Measurements from ENCODE around the gene MCC. TPM values are rescaled to one million over a fixed set of nuclear protein-coding genes. Genes with fewer than 3 reads are reported as not detected.

Gene MCC
- total RNA-seq, 3 donors from 2014 or later (not counting 1 experiment from before 2014, with no cell fraction given): 0.68 to 1.8 (median 1.4) TPM

DNA sequence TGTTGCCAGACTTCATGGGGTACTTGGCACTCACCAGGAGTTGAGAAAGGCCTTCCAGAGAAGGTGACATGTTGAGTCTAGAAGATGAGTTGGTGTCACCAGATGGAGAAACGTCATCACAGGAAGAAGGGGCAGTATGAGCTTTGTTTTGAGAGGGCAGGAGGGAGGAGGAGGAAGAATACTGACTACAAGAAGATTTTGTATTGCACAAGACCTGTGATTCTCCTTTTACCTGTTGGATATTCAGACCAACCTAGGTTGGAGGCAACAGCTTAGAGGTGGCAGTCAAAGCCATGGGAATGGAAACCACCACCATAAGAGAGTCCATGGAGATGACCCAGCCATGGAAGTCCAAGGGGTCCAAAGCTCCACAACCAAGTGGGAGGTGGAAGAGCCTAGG, 207.7 kb downstream of the MCC start:
- intact Hi-C loops (cut with micrococcal nuclease): no loop called here
- Histone ChIP-seq H3K9me3 (ENCODE audit: control insufficient read depth, insufficient read depth, low read length) (no peaks in the 10 kb centered on the region), H3K27me3 (ENCODE audit: control insufficient read depth, insufficient read depth, low read length) (no peaks in the 10 kb centered on the region), H3K4me3 (ENCODE audit: low read length) (no peak overlapping the region), H3K4me1 (ENCODE audit: control insufficient read depth, insufficient read depth, low read length) (no peaks in the 10 kb centered on the region), H3K27ac (ENCODE audit: low read length) (no peak overlapping the region), H3K36me3 (ENCODE audit: control insufficient read depth, insufficient read depth, low read length) (no peaks in the 10 kb centered on the region)
- TF ChIP-seq, protein P1, sequence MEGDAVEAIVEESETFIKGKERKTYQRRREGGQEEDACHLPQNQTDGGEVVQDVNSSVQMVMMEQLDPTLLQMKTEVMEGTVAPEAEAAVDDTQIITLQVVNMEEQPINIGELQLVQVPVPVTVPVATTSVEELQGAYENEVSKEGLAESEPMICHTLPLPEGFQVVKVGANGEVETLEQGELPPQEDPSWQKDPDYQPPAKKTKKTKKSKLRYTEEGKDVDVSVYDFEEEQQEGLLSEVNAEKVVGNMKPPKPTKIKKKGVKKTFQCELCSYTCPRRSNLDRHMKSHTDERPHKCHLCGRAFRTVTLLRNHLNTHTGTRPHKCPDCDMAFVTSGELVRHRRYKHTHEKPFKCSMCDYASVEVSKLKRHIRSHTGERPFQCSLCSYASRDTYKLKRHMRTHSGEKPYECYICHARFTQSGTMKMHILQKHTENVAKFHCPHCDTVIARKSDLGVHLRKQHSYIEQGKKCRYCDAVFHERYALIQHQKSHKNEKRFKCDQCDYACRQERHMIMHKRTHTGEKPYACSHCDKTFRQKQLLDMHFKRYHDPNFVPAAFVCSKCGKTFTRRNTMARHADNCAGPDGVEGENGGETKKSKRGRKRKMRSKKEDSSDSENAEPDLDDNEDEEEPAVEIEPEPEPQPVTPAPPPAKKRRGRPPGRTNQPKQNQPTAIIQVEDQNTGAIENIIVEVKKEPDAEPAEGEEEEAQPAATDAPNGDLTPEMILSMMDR (IDR thresholded peaks at IDR 0.05): no peak
- DNase-seq (no peak), ATAC-seq (no peak)
- no peaks in the 10 kb centered on the region for H3K36me3 Mint-ChIP-seq
- H3K9me3 Mint-ChIP-seq: no peaks in the 10 kb centered on the region
- no peak overlapping the region for H3K4me3 Mint-ChIP-seq
- no peaks in the 10 kb centered on the region for H3K4me1 Mint-ChIP-seq
- peaks cover 4 to 7% of the 10 kb centered on the region in 2 donors for H3K27me3 Mint-ChIP-seq (ENCODE audit: low read depth in 2 of 2)
- H3K27ac Mint-ChIP-seq: no peak overlapping the region
- WGBS (ENCODE audit: insufficient coverage): 67% methylated on average over 1 of the region's 1 CpG

DNA sequence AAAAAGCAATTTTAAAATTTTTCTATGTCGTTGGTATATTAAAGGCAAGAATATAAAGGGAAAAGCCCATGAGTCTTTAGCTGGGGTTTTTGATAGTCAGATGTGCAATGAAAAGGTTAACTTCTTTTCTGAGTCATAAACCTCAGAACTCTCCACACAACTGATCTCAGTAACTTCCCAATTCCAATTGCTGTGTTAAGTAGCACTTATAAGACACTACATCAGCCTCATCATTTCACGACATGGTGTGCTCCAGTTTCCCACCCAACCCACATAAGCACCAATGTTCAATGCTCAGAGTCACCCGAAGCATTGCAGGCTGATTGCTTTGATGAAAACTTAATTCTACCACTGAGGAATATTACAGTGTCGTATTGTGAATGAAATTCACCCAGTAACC, 209.3 kb downstream of the MCC start:
- Mint-ChIP-seq H3K36me3 (no peaks in the 10 kb centered on the region), H3K4me3 (no peak overlapping the region)

DNA sequence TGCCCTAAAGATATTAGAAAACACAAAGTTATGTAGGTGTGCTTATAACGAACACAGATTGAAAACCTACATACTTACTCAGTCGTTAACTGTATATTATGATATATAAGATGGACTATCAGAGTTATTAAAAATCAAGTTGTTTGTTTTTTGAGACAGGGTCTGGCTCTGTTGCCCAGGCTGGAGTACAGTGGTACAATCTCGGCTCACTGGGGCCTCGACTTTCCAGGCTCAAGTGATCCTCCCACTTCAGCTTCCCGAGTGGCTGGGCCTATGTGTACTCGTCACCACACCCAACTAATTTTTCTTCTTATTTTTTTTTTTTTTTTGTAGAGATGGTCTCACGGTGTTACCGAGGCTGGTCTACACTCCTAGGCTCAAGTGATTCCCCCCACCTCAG, 211.8 kb downstream of the MCC start:
- ATAC-seq (no peak), DNase-seq (no peak)
- intact Hi-C loops (cut with micrococcal nuclease): no loop called here
- no peak overlapping the region for H3K27ac Mint-ChIP-seq
- no peaks in the 10 kb centered on the region for H3K36me3 Mint-ChIP-seq
- 100% methylated on average over 5 of the region's 8 CpGs for WGBS (ENCODE audit: insufficient coverage)
- no peak overlapping the region for H3K4me3 ChIP-seq (ENCODE audit: low read length)
- H3K9me3 Mint-ChIP-seq: no peaks in the 10 kb centered on the region
- no peaks in the 10 kb centered on the region for H3K27me3 ChIP-seq (ENCODE audit: control insufficient read depth, insufficient read depth, low read length)
- H3K9me3 ChIP-seq (ENCODE audit: control insufficient read depth, insufficient read depth, low read length): no peaks in the 10 kb centered on the region
- H3K4me3 Mint-ChIP-seq: no peak overlapping the region
- H3K4me1 ChIP-seq (ENCODE audit: control insufficient read depth, insufficient read depth, low read length): no peaks in the 10 kb centered on the region
- H3K27me3 Mint-ChIP-seq (ENCODE audit: low read depth in 2 of 2): peaks cover 0 to 5% of the 10 kb centered on the region in 2 donors
- no peaks in the 10 kb centered on the region for H3K36me3 ChIP-seq (ENCODE audit: control insufficient read depth, insufficient read depth, low read length)
- H3K4me1 Mint-ChIP-seq: peaks cover 6% of the 10 kb centered on the region in 2 donors
- H3K27ac ChIP-seq (ENCODE audit: low read length): no peak overlapping the region
- TF ChIP-seq, protein P1 (IDR thresholded peaks at IDR 0.05): no peak

More for the DNA sequence above, 209.3 kb downstream of the MCC start:
- H3K9me3 ChIP-seq (ENCODE audit: control insufficient read depth, insufficient read depth, low read length): no peaks in the 10 kb centered on the region
- no peak for DNase-seq
- H3K27me3 Mint-ChIP-seq (ENCODE audit: low read depth in 2 of 2): peaks cover 0 to 5% of the 10 kb centered on the region in 2 donors
- H3K9me3 Mint-ChIP-seq: no peaks in the 10 kb centered on the region
- H3K27ac Mint-ChIP-seq: no peak overlapping the region
- H3K27ac ChIP-seq (ENCODE audit: low read length): no peak overlapping the region
- H3K27me3 ChIP-seq (ENCODE audit: control insufficient read depth, insufficient read depth, low read length): no peaks in the 10 kb centered on the region
- H3K4me3 ChIP-seq (ENCODE audit: low read length): no peak overlapping the region
- TF ChIP-seq, protein P1 (IDR thresholded peaks at IDR 0.05): no peak
- WGBS (ENCODE audit: insufficient coverage): 65% methylated on average over 2 of the region's 4 CpGs
- ATAC-seq: no peak
- intact Hi-C loops (cut with micrococcal nuclease): no loop called here
- peaks cover 2 to 3% of the 10 kb centered on the region in 2 donors for H3K4me1 Mint-ChIP-seq
- no peaks in the 10 kb centered on the region for H3K36me3 ChIP-seq (ENCODE audit: control insufficient read depth, insufficient read depth, low read length)
- no peaks in the 10 kb centered on the region for H3K4me1 ChIP-seq (ENCODE audit: control insufficient read depth, insufficient read depth, low read length)

DNA sequence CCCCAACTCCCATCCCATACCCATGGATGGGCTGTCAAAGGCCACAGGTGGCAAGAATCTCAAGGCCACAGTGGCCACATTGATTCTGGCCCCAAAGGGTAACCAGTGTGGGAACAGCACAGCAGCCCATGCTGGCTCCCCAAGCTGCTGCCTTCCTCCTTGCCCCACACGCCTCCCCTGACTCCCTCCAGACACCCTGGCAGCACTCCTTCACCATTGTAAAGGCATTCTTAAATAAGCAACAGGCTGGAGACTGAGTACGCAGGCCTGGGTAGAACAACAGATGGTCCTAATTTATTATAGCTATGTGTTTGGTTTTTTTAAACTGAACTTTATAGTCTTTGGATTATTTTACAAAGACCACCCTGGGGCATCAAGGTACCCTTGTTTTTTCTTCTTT, 212.3 kb downstream of the MCC start:
- intact Hi-C loops (cut with micrococcal nuclease): no loop called here
- DNase-seq (no peak), ATAC-seq (no peak)
- H3K27me3 Mint-ChIP-seq (ENCODE audit: low read depth in 2 of 2): peaks cover 0 to 5% of the 10 kb centered on the region in 2 donors
- no peaks in the 10 kb centered on the region for H3K36me3 ChIP-seq (ENCODE audit: control insufficient read depth, insufficient read depth, low read length)
- 100% methylated on average over 1 of the region's 2 CpGs for WGBS (ENCODE audit: insufficient coverage)
- TF ChIP-seq, protein P1 (IDR thresholded peaks at IDR 0.05): no peak
- H3K4me3 Mint-ChIP-seq: no peak overlapping the region
- no peak overlapping the region for H3K27ac ChIP-seq (ENCODE audit: low read length)
- peaks cover 6% of the 10 kb centered on the region in 2 donors for H3K4me1 Mint-ChIP-seq
- no peak overlapping the region for H3K4me3 ChIP-seq (ENCODE audit: low read length)
- H3K9me3 ChIP-seq (ENCODE audit: control insufficient read depth, insufficient read depth, low read length): no peaks in the 10 kb centered on the region
- no peaks in the 10 kb centered on the region for H3K4me1 ChIP-seq (ENCODE audit: control insufficient read depth, insufficient read depth, low read length)
- H3K9me3 Mint-ChIP-seq: no peaks in the 10 kb centered on the region
- no peaks in the 10 kb centered on the region for H3K27me3 ChIP-seq (ENCODE audit: control insufficient read depth, insufficient read depth, low read length)
- H3K36me3 Mint-ChIP-seq: no peaks in the 10 kb centered on the region
- no peak overlapping the region for H3K27ac Mint-ChIP-seq

Measured in natural killer cell (primary cell).